Neural cell (in vitro differentiated cells): ENCODE data around the gene HEXD.

Source experiments
- CTCF ChIP-seq: fragments of 450-650 bp; IDR thresholded peaks from 2 replicates; pipeline ENCODE4 v1.5.1; 2014; ENCODE audit warnings: antibody characterized with exemption, mild to moderate bottlenecking, moderate library complexity; ENCODE audit not compliant: poor library complexity, severe bottlenecking
- EP300 ChIP-seq: fragments of 450-650 bp; conservative IDR thresholded peaks from 2 replicates; pipeline ENCODE4 v1.6.1; 2014; ENCODE audit warnings: antibody characterized with exemption, mild to moderate bottlenecking, moderate library complexity; ENCODE audit not compliant: poor library complexity, severe bottlenecking
- EZH2 ChIP-seq: fragments of 200-600, 300-800 bp; shearing (Covaris generic), sonication (generic); IDR thresholded peaks from 2 replicates; pipeline ENCODE4 v1.6.1; 2014; ENCODE audit warnings: antibody characterized with exemption, low read length, borderline replicate concordance, mild to moderate bottlenecking; ENCODE audit not compliant: insufficient read depth, poor library complexity, severe bottlenecking
- POLR2AphosphoS5 ChIP-seq: IDR thresholded peaks from 2 replicates; pipeline ENCODE4 v1.6.1; 2012
- SMC3 ChIP-seq: fragments of 450-650 bp; conservative IDR thresholded peaks from 2 replicates; pipeline ENCODE4 v1.6.1; 2014; ENCODE audit warnings: antibody characterized with exemption, mild to moderate bottlenecking, moderate library complexity; ENCODE audit not compliant: poor library complexity
- TAF1 ChIP-seq: IDR thresholded peaks from 2 replicates; pipeline ENCODE4 v1.6.1; 2012; ENCODE audit warnings: low read depth
- TF ChIP-seq, protein P1 (sequence below): IDR thresholded peaks from 2 replicates; pipeline ENCODE4 v1.6.1; 2012; ENCODE audit warnings: borderline replicate concordance

- TF ChIP-seq POLR2AphosphoS5 (no peak), CTCF (no peak), EZH2 (no peak), TAF1 (no peak), EP300 (no peak), SMC3 (no peak)
- TF ChIP-seq, protein P1, sequence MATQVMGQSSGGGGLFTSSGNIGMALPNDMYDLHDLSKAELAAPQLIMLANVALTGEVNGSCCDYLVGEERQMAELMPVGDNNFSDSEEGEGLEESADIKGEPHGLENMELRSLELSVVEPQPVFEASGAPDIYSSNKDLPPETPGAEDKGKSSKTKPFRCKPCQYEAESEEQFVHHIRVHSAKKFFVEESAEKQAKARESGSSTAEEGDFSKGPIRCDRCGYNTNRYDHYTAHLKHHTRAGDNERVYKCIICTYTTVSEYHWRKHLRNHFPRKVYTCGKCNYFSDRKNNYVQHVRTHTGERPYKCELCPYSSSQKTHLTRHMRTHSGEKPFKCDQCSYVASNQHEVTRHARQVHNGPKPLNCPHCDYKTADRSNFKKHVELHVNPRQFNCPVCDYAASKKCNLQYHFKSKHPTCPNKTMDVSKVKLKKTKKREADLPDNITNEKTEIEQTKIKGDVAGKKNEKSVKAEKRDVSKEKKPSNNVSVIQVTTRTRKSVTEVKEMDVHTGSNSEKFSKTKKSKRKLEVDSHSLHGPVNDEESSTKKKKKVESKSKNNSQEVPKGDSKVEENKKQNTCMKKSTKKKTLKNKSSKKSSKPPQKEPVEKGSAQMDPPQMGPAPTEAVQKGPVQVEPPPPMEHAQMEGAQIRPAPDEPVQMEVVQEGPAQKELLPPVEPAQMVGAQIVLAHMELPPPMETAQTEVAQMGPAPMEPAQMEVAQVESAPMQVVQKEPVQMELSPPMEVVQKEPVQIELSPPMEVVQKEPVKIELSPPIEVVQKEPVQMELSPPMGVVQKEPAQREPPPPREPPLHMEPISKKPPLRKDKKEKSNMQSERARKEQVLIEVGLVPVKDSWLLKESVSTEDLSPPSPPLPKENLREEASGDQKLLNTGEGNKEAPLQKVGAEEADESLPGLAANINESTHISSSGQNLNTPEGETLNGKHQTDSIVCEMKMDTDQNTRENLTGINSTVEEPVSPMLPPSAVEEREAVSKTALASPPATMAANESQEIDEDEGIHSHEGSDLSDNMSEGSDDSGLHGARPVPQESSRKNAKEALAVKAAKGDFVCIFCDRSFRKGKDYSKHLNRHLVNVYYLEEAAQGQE = no peak
Observed at GRCh38 chr17:82483204-82483660, 65.1 kb downstream of the HEXD start.
